ENCODE data around the gene MYO16.

- TF ChIP-seq CTCF (IDR thresholded peaks at IDR 0.05) (no peak), POLR2A (IDR thresholded peaks at IDR 0.05) (no peak), POLR2AphosphoS5 (IDR thresholded peaks at IDR 0.05) (no peak)
Observed at GRCh38 chr13:109113427-109113826, 484.0 kb downstream of the MYO16 start.

Measured in breast epithelium (tissue), 3 donors.